ENCODE results near the gene IFT43.

Gene IFT43

GRCh38 chr14:76083796-76084765 lies 98.5 kb downstream of the IFT43 start:
- DNase-seq = no peak

GRCh38 chr14:76085358-76085757 lies 99.8 kb downstream of the IFT43 start:
- DNase-seq = no peak

- DNase-seq = no peak
These were observed 101.1 kb downstream of the IFT43 start for GRCh38 chr14:76086636-76087035.

- DNase-seq = no peak
These were observed 102.8 kb downstream of the IFT43 start for GRCh38 chr14:76088326-76088725.

- no peak for DNase-seq
These were observed 103.4 kb downstream of the IFT43 start for GRCh38 chr14:76088771-76089571.

- no peak for DNase-seq
These were observed 104.0 kb downstream of the IFT43 start for GRCh38 chr14:76089575-76089974.

GRCh38 chr14:76090616-76091391 lies 105.2 kb downstream of the IFT43 start:
- no peak for DNase-seq

GRCh38 chr14:76093077-76093476 lies 107.5 kb downstream of the IFT43 start:
- DNase-seq = no peak

- DNase-seq = no peak
These were observed 110.7 kb downstream of the IFT43 start for GRCh38 chr14:76096257-76096656.

- no peak for DNase-seq
These were observed 112.0 kb downstream of the IFT43 start for GRCh38 chr14:76097547-76097946.

GRCh38 chr14:76098047-76098446 lies 112.5 kb downstream of the IFT43 start:
- no peak for DNase-seq

- no peak for DNase-seq
These were observed 113.5 kb downstream of the IFT43 start for GRCh38 chr14:76098916-76099675.

GRCh38 chr14:76100236-76100635 lies 114.7 kb downstream of the IFT43 start:
- no peak for DNase-seq

GRCh38 chr14:76101391-76102379 lies 116.1 kb downstream of the IFT43 start:
- DNase-seq = no peak

- DNase-seq = no peak
These were observed 119.3 kb downstream of the IFT43 start for GRCh38 chr14:76104802-76105355.

GRCh38 chr14:76106188-76106587 lies 120.6 kb downstream of the IFT43 start:
- DNase-seq = no peak

GRCh38 chr14:76109087-76109880 lies 123.7 kb downstream of the IFT43 start:
- DNase-seq = no peak

- no peak for DNase-seq
These were observed 127.5 kb downstream of the IFT43 start for GRCh38 chr14:76112889-76113624.

- DNase-seq = no peak
These were observed 128.1 kb downstream of the IFT43 start for GRCh38 chr14:76113691-76114090.

Data from activated CD4-positive, alpha-beta T cell treated with anti-CD3 and anti-CD28 coated beads, Interleukin-2, amount 50 U/mL, for 16 hours (primary cell).